PC-9 (cell line): ENCODE results near the gene HAPLN2.

Experiments used
- EZH2 ChIP-seq: fragments of 200-600 bp; sonication (generic); IDR thresholded peaks from 2 replicates; pipeline ENCODE4 v1.8.0; 2017; ENCODE audit warnings: antibody characterized with exemption, low read depth
- TF ChIP-seq, protein P1 (sequence below): fragments of 200-600 bp; sonication (generic); conservative IDR thresholded peaks from 2 replicates; pipeline ENCODE4 v1.6.1; 2017; ENCODE audit warnings: mixed run types, antibody characterized with exemption, mild to moderate bottlenecking, moderate library complexity

DNA sequence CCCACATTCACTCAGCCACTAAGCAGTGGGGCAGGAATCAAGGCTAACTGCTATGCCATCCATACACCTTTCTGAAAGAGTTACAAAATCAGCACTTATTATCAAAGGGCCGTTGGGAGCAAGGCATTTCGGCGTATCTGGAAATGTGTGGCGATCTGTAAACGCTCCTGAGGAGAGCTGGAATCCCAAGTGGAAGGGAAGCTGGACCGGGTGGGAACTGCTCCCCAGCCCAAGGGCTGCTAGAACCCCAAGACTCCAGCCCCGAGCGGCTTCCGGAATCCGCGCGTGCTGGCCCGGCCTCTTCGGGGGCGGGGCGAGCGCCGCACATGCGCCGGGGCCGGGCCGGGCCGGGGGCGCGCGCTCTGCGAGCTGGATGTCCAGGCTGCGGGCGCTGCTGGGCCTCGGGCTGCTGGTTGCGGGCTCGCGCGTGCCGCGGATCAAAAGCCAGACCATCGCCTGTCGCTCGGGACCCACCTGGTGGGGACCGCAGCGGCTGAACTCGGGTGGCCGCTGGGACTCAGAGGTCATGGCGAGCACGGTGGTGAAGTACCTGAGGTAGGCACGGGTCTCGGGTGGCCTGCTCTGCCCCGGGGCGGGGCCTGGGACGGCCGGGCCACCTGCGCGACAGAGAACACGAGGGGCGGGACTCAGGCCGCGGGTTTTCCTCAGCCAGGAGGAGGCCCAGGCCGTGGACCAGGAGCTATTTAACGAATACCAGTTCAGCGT lies 27.6 kb upstream of the HAPLN2 start, which contains the start of gene NAXE:
- TF ChIP-seq, protein P1, sequence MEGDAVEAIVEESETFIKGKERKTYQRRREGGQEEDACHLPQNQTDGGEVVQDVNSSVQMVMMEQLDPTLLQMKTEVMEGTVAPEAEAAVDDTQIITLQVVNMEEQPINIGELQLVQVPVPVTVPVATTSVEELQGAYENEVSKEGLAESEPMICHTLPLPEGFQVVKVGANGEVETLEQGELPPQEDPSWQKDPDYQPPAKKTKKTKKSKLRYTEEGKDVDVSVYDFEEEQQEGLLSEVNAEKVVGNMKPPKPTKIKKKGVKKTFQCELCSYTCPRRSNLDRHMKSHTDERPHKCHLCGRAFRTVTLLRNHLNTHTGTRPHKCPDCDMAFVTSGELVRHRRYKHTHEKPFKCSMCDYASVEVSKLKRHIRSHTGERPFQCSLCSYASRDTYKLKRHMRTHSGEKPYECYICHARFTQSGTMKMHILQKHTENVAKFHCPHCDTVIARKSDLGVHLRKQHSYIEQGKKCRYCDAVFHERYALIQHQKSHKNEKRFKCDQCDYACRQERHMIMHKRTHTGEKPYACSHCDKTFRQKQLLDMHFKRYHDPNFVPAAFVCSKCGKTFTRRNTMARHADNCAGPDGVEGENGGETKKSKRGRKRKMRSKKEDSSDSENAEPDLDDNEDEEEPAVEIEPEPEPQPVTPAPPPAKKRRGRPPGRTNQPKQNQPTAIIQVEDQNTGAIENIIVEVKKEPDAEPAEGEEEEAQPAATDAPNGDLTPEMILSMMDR, result no peak
- TF ChIP-seq EZH2, result no peak
